ENCODE results near the gene C6. TPM values are rescaled to one million over a fixed set of nuclear protein-coding genes. Genes with fewer than 3 reads are reported as not detected.
"Not testable (repeated sequence)": the region's sequence is repeated elsewhere in the genome, so short reads cannot be mapped to it uniquely, and the experiment has no call there.

Gene C6
- total RNA-seq, 1 donor = not detected

- H3K4me3 ChIP-seq (ENCODE audit: low read depth, low read length) = no peak overlapping the region
- peak; percentile 75 for DNase-seq (ENCODE audit: low read depth)
- TF ChIP-seq CTCF (IDR thresholded peaks at IDR 0.05; ENCODE audit: insufficient read depth, low read depth, low read length) = no peak
Measured at GRCh38 chr5:41193456-41194205, 19.7 kb downstream of the C6 start.

- H3K4me3 ChIP-seq (ENCODE audit: low read depth, low read length) = no peak overlapping the region
- no peak for DNase-seq (ENCODE audit: low read depth)
- no peak for TF ChIP-seq CTCF (IDR thresholded peaks at IDR 0.05; ENCODE audit: insufficient read depth, low read depth, low read length)
Measured at GRCh38 chr5:41191249-41191648, 22.1 kb downstream of the C6 start.

GRCh38 chr5:41186143-41186542, 27.2 kb downstream of the C6 start:
- DNase-seq (ENCODE audit: low read depth) = no peak
- TF ChIP-seq CTCF (IDR thresholded peaks at IDR 0.05; ENCODE audit: insufficient read depth, low read depth, low read length) = no peak
- no peak overlapping the region for H3K4me3 ChIP-seq (ENCODE audit: low read depth, low read length)

GRCh38 chr5:41183331-41183730, 30.0 kb downstream of the C6 start:
- peak; percentile 5 for DNase-seq (ENCODE audit: low read depth)

GRCh38 chr5:41182666-41183065, 30.7 kb downstream of the C6 start:
- DNase-seq (ENCODE audit: low read depth) = no peak
- TF ChIP-seq CTCF (IDR thresholded peaks at IDR 0.05; ENCODE audit: insufficient read depth, low read depth, low read length) = no peak

More at GRCh38 chr5:41183331-41183730, 30.0 kb downstream of the C6 start:
- not testable (repeated sequence) for H3K4me3 ChIP-seq (ENCODE audit: low read depth, low read length)

GRCh38 chr5:41181691-41182564, 31.4 kb downstream of the C6 start:
- TF ChIP-seq CTCF (IDR thresholded peaks at IDR 0.05; ENCODE audit: insufficient read depth, low read depth, low read length) = no peak
- DNase-seq (ENCODE audit: low read depth) = no peak

More at GRCh38 chr5:41182666-41183065, 30.7 kb downstream of the C6 start:
- H3K4me3 ChIP-seq (ENCODE audit: low read depth, low read length) = no peak overlapping the region

GRCh38 chr5:41176952-41177351, 36.4 kb downstream of the C6 start:
- H3K4me3 ChIP-seq (ENCODE audit: low read depth, low read length) = no peak overlapping the region
- TF ChIP-seq CTCF (IDR thresholded peaks at IDR 0.05; ENCODE audit: insufficient read depth, low read depth, low read length) = no peak
- peak; percentile 44 for DNase-seq (ENCODE audit: low read depth)

More at GRCh38 chr5:41181691-41182564, 31.4 kb downstream of the C6 start:
- H3K4me3 ChIP-seq (ENCODE audit: low read depth, low read length) = no peak overlapping the region

Measured in fibroblast of villous mesenchyme (primary cell).